GM20000 (cell line): ENCODE measurements around the gene ABCA7.

Experiments used
- DNase-seq: peaks from one replicate; pipeline ENCODE4 v3.0.0; 2012; ENCODE audit warnings: low spot score
- TF ChIP-seq, protein P1 (sequence below): IDR thresholded peaks from 2 replicates; pipeline ENCODE4 v1.5.1; 2012; ENCODE audit warnings: mild to moderate bottlenecking, control low read depth; ENCODE audit errors: extremely low read depth, missing control alignments

ABCA7 gene

DNA sequence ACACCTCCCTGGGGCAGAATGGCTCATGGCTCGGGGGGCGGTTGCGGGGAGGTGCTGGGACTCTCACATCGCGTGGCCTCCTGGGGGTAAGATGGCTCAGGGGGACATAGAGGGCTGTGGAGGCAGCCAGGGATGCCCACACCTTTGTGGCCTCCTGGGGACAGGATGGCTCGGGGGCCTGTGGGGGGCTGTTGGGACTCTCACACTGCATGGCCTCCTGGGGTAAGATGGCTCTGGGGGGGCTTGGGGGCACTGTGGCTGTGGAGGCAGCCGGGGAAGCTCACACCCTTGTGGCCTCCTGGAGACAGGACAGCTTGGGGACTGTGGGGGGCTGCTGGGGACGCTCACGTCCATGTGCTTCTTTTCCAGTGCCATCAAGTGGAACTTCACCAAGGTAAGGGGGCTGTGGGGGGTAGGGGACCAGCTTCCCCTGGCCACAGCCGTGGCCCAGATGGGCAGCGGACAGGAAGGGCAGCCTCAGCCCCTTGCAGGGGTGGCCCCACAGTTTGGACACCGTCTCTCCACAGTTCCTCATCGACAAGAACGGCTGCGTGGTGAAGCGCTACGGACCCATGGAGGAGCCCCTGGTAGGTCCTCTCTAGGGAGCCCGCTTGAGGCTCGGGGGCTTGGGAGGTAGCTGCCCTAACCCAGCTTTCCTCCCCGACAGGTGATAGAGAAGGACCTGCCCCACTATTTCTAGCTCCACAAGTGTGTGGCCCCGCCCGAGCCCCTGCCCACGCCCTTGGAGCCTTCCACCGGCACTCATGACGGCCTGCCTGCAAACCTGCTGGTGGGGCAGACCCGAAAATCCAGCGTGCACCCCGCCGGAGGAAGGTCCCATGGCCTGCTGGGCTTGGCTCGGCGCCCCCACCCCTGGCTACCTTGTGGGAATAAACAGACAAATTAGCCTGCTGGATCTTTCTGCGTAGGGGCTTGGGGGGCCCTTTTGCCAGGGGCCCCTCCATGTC, 66.2 kb downstream of the ABCA7 start:
- TF ChIP-seq, protein P1, sequence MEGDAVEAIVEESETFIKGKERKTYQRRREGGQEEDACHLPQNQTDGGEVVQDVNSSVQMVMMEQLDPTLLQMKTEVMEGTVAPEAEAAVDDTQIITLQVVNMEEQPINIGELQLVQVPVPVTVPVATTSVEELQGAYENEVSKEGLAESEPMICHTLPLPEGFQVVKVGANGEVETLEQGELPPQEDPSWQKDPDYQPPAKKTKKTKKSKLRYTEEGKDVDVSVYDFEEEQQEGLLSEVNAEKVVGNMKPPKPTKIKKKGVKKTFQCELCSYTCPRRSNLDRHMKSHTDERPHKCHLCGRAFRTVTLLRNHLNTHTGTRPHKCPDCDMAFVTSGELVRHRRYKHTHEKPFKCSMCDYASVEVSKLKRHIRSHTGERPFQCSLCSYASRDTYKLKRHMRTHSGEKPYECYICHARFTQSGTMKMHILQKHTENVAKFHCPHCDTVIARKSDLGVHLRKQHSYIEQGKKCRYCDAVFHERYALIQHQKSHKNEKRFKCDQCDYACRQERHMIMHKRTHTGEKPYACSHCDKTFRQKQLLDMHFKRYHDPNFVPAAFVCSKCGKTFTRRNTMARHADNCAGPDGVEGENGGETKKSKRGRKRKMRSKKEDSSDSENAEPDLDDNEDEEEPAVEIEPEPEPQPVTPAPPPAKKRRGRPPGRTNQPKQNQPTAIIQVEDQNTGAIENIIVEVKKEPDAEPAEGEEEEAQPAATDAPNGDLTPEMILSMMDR = no peak
- DNase-seq = no peak

DNA sequence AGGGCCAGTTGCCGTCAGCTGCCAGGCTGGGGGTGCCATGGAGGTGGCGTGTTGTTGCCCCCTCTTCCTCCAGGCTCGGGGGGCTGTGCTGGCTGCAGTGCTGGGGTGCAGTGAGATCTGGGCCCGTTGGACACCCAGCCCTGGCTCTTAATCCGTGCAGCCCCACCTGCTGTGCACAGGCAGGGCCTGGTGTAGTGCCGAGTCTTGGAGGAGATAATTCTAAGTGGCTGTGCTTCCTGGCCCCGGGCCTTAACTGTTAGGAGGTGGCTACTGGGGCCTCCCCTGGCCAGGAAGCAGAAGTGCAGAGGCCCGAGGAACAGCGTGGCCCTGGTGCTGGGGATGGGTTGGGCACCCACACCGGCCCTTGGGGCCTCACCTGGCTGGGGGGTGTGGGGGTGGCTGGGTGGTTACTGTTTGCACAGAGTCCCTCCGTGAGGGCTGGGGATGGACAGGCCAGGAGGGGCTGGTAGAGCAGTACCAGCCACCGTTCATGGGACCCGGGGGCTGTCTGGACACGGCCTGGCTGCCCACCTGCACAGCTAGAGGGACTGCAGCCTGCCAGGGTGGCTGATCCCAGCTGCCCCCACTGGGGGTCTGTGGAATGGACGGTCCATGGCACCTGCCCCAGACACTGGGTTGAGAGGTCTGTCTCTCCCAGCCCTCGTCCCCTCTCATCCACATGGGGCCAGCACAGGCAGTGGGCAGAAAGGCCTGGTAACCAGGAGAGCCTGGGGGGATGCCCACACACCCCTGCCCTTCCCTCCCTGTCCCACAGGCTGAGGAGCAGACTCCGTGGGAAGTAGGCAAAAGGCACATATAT, 67.1 kb downstream of the ABCA7 start:
- no peak for DNase-seq
- TF ChIP-seq, protein P1 = peak; percentile 3

DNA sequence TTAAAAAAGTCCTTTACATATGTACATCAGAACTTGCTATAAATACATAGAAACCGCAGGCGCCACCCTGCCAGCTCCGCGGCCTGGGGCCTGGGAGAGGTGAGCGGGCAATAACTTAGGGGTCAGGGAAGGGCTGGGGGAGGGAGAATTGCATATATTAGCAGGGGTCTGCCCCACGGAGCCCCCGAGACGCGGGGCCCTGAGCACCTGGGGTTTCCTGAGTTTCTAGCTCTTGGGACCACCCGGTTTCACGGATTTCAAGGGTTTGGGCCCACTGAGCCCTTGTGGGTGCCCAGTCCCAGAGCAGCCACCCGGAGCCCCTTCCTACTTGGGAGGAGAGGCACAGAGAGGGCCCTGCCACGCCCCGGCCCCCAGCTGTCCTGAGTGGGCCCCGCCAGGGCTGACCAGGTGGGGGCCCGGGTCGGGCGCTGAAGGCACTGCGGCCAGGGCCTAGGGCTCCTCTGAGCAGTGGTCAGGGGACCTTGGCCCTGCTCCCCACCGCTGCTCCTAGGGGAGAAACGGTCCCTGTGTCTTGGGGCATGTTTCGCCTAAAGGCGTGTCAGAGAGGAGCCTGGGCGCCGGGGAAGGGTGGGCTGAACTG, 67.9 kb downstream of the ABCA7 start:
- no peak for DNase-seq
- TF ChIP-seq, protein P1 = no peak

DNA sequence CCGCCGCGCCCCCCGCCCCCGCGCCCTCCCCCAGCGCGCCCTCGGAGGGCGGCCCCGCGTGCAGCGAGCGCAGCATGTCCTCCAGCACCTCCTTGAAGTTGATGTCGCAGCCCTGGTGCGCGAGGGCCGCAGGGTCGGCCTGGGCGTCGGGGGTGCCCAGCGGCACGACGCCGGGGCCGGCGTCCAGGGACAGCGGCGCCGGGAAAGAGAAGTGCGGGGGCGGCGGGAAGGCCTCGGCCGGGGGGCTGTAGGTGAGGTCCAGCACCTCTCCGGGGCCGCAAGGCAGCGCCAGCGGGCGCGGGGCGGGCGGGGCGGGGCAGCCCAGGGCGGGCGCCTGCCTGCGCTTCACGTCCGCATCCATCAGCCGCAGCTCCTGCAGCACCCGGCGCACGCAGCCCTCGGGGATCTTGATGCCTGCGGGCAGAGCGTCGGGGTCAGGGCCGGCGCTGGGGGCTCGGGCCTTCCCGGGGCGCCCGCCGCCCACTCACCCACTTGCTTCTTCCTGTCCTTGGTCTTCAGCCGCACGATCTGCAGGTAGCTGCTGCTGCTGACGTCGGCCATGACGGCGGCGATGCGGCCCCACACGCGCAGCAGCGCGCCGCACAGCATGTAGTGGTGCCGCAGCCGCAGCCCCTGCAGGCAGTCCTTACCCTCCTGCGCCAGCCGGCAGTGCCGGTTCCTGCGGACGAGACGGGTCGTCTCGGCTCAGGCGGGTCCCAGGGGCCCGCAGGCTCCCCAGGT, 68.6 kb downstream of the ABCA7 start:
- TF ChIP-seq, protein P1 = no peak
- DNase-seq = no peak

DNA sequence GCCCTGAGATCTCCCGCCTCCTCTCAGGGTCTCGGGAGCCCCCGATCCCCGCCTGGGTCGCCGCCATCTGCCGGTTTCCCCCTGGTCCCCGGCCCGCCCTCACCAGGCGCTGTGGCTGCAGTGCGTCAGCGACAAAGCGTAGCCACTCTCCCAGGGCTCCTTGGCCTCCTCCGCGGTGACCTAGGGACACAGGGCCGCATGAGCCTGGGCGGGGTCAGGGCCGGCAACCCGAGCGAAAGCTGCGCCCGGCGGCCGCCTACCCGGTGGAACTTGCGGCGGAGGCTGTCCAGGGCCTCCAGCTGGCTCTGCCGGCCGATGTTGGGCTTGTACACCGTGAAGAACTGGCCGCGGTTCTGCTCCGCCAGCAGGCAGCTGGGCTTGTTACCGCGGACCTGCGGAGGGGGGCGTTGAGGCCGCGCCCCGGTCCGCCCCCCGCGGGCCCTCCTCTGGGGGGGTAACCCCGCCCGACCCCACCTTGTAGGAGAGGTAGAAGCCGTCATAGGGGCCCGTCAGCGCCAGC, 69.2 kb downstream of the ABCA7 start:
- no peak for DNase-seq
- TF ChIP-seq, protein P1 = no peak

DNA sequence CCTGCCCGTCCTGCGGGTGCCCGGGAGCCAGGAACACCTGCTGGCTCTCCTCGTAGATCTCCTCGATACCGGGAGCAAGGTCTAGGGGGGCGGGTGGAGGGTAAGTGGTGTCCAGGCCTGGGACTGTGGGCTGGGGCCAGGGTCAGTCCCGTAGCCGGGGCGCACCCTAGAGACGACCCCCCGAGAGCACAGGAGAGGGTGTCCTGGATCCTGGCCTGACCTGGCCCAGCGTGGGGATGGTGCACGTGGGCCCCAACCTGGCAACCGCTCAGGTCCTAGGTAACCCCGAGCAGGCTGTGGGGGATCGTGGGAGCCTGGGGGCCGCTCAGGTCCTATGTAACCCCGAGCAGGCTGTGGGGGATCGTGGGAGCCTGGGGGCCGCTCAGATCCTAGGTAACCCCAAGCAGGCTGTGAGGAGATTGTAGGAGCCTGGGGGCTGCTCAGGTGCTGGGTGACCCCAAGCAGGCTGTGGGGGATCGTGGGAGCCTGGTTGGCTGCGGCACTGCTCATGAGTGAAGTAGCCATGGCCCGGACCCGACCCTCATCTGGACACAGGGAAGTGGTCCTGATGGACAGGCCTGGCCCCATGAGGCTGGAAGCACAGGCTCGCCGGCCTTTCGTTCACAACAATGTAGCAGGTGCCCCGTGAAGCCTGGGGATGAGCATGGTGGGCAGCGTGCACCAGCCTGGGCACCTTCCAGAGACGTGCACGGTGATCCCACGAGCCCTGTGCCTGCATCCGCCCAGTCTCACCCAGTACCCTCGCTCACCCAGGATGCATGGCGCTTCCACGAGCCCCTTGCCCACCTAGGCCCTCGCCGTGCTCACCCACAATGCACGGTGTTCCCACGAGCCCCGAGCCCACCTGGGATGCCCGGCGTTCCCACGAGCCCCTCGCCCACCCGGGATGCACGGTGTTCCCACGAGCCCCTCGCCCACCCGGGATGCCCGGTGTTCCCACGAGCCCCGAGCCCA, 70.1 kb downstream of the ABCA7 start:
- TF ChIP-seq, protein P1 = no peak

More for the DNA sequence above, 70.1 kb downstream of the ABCA7 start:
- no peak for DNase-seq
